OCI-LY1 (cell line): ENCODE data around the gene TTLL10.

Source experiments
- CTCF ChIP-seq: fragments of 200-600 bp; sonication (generic), shearing (Covaris generic); IDR thresholded peaks from 2 replicates; pipeline ENCODE4 v1.5.1; 2017; ENCODE audit warnings: mild to moderate bottlenecking, antibody characterized with exemption, low read length, moderate library complexity, mixed read lengths
- EZH2 ChIP-seq: fragments of 200-600 bp; sonication (generic), shearing (Covaris generic); IDR thresholded peaks from 2 replicates; pipeline ENCODE4 v1.8.0; 2017; ENCODE audit warnings: borderline replicate concordance, mixed run types, mild to moderate bottlenecking, antibody characterized with exemption, low read length, moderate library complexity, mixed read lengths

GRCh38 chr1:1146026-1146425, 27.7 kb upstream of the TTLL10 start:
- TF ChIP-seq EZH2, result no peak
- TF ChIP-seq CTCF, result no peak
